NCI-H1436 (cell line): ENCODE measurements around the gene RUVBL1.
"Not testable (repeated sequence)": the region's sequence is repeated elsewhere in the genome, so short reads cannot be mapped to it uniquely, and the experiment has no call there.

Experiments used
- DNase-seq: peaks from one replicate; lab custom pipeline; 2025; lab: John Stamatoyannopoulos, UW

RUVBL1 gene

DNA sequence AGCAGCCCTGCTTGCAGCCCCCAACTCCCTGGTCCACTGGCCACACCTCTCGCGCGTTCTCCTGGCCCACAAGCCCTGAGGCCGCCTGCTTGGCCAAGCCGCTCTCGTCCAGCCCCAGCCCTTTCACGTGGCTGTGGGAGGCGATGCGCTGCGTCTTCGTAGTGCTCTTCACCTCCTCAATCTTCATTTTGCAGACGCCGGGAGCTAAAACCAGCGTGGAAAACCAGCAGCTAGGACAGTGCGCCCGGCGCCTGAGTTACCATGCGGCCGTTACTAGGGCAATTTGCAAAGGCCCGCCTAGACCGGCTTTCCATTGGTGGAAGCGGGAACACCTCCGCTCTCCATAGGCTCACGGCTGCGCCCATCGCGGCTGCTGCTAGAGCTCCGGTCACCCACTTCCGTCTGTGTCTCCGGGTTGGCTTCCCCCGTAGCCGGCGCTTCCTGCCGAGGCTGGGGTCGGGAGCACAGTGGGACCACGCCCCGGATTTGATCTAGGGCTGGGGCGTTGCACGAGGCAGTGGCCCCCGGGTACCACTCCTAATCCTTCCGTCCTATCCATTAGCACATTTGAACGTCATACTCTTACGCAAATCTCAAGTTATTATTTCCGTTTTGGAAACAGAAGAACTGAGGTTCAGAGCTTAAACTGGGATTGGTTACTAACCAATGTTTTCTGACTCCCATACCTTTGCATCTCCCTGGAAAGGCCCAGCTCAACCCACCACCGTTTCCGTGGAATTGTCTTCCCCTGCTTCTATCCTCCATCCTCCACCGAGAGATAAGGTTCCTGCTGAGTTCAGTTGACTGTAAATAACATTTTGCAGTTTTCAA, at the start of gene RUVBL1:
RUVBL1 (minus strand) TSS at position 275 of the 831 bp plus-strand sequence; CDS start at position 187, 88 bp downstream.
- DNase-seq = peak; percentile 99

DNA sequence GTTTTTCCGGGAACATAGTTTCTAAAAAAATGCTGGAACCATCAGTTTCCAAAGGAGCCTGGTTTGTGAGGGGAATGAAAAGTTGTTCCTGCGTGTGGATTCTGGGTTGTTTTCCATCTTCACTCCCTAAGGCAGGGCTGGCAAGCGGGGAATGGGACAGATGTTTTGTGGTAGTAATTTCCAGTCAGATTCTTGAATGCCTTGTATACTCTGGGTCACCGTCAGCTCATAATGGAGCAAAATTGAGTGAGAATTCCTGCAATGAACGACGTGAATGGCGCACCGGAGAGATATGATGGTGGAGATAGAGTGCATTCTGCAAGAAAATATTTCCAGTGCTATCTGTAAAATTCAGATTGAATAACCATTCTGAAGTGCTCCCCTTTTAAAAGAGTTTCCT, 49.6 kb upstream of the RUVBL1 start:
- DNase-seq = no peak

DNA sequence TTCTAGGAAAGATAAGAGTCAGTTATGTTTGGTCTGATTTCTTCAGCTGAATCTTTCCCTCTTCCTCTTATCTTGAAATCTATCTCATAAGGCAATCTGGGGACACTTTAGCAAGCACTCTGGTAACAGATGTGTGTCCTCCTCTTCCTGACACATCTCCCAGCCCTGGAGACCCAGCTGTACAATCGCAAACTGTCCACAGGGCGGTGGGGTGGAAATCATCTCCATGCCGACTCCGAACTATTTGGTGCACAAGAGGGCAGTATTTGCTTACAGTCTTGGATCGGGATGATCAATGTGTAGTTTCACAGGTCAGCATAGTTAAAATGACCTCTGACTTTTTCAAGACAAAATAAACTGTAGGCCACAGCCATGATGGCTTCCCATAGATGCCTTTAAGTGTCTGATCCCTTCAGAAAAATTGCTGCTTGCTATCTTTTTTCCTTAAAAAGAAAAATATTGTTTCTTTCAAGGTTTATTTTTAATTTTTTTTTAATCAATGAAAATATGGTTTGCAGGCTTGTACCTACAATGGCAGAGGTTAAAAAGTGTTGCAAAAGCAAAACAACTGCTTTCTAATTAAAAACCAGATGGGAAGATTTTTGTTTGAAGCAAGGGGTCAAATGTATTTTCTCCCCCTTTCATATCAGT, 47.4 kb upstream of the RUVBL1 start:
- no peak for DNase-seq

DNA sequence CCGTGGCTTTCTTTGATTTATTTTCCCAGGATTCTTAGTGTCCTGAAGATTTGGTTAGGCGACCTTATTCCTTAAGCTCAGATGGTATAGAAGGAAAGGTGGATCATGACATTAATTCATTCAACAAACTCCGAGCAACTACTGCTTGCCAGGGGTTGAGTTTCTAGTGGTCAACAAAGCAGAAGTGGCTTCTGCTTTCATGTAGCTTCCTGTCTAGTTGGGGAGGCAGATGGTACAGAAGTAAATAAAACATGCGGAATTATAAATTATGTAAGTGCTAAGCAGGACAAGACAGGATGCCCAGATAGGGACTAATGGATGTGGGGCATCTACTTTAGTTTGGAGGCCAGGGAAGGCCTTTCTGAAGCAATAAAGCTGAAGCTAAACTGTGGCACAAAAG, 45.2 kb upstream of the RUVBL1 start:
- DNase-seq = no peak

DNA sequence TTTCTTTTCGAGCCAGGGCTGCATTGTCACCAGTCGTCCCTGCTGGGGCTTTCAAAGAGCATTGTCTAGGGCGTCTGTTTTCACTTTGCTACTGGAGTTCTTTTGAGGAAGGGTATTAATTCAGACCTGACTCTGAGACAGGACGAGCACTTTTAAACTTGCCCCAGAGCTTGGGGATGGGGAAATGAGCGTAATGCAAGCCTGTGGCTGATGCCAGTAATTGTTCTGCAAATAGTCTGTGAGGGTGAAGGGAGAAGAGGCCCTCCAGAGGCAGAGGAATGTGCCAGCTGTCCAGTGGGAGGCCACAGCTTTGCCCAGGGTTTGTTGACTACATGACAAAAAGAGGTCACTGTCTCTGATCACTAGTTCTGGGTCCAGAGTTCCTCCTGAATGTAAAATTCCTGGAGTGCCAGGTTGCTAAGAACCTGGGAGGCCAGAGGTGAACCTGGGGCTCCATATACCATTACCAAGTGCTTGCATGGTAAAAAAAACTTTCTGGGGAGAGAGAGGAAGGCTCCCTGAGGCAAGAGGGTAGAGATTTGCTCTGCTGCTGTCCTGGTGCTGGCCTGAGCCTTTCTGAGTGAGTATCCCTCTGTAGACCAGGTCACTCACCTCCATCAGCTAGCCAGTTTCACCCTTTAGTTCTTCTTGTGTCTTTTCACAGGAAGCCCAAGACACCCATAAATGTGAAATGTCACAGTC, 44.5 kb upstream of the RUVBL1 start:
- no peak for DNase-seq

DNA sequence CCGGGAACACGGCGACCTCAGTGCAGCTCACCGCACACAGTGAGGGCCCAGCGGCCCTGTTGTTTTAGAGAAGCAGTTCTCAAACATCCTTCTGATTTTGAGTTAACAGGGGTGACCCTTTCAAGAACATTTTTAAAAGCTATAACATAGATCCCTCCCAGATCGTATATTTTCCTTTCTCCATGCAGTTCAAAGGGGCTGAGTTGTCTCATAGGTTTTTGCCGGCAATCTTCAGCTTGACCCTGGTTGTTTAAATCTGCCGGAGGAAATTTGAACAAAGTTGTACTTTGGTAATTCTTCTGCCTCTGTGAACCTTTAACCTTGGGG, 44.0 kb upstream of the RUVBL1 start:
- DNase-seq = no peak

DNA sequence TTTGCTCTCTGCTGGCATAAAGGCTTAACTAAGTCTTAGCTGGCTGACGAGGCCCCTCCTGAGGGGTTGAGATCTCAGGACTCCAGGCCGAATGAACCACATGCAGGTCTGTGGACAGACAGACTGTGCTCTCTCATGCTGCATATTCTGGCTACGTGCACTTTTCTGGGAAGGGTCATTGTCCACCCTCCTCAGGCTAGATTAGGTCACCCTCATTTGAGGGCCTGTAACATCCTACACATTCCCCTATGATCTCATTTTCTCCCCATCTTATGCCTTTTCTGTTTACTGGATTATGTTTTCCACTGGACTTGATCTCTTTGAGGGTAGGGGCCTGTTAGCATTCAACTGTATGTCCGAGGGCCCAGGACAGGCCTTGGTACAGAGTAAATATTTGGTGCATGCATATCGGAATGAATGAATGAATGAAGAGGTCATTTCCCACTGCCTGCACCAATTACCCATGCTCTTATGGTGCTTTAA, 43.4 kb upstream of the RUVBL1 start:
- no peak for DNase-seq

DNA sequence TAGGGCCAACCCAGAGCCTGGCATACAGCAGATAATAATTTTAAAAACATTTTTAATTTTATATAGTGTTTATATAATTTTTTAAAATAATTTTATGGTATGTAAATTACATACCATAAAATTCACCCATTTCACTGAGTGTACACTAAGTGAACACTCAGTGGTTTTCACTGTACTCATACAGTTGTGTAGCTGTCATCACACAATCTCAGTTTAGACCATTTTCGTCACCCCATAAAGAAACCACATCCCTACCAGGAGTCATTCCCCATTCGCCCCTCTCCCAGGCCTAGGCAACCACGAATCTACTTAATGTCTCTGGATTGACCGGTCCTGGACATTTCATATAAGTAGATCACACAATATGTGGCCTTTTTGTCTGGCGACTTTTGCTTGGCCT, 39.8 kb upstream of the RUVBL1 start:
- no peak for DNase-seq

DNA sequence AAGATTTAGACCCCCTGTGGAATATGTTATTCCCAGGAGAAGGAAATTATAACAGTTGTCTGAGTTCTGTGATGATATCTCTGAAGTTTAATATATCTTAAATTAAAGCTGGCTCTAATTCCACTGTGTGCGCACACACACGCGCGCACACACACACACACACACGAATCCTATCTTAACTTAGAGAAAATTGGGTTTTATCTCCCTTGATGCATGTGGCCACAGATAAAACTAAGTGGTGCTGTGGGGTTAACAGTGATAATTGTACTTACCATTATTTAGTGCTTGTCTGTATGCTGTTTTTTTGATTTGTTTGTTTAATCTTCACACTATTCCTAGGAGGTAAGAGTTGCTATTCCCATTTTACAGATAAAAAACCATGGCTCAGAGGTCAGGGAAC, 37.0 kb upstream of the RUVBL1 start:
- DNase-seq = no peak

DNA sequence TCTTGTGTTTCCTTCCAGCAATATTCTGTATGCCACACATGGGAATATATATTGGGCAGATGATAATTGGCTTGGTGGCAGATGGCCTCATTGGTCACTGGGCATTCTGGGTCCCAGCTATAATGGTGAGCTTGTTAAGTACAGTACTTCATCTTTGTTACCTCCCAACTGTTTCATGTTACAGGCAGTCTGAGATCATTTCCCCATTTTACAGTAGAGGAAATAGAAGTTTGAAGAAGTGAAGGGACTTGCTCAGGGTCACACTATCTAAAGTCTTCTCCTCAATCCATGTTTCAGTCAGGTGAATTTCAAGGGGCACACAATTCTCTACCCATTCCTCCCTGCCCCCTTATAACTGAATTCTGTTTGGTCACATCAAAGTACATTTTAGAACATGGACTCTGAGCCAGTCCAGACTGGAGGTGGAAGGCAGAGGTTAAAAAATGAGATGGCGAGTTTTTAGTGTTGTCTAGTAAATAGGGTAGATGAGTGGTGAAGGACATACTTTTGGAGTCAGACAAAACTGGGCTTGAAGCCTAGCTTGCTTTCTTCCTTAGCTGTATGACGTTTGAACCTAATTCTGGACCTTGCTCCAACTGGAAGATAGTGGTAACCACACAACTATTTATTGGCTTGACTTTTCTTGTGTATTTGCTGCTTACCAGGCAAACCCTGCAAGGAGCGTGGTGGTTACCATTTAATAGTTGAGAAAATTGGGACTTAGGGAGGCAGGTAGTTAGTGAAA, 32.2 kb upstream of the RUVBL1 start:
- DNase-seq = no peak

DNA sequence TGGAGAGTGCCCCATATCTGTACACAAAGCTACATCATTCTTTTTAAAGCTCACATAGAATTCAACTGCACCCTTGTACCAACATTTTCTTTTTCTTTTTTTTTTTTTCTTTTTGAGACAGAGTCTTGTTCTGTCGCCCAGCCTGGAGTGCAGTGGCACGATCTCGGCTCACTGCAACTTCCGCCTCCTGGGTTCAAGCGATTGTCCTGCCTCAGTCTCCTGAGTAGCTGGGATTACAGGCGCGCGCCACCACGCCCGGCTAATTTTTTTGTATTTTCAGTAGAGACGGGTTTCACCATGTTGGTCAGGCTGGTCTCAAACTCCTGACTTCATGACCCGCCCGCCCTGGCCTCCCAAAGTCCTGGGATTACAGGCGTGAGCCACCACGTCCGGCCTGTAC, 30.7 kb upstream of the RUVBL1 start:
- not testable (repeated sequence) for DNase-seq

DNA sequence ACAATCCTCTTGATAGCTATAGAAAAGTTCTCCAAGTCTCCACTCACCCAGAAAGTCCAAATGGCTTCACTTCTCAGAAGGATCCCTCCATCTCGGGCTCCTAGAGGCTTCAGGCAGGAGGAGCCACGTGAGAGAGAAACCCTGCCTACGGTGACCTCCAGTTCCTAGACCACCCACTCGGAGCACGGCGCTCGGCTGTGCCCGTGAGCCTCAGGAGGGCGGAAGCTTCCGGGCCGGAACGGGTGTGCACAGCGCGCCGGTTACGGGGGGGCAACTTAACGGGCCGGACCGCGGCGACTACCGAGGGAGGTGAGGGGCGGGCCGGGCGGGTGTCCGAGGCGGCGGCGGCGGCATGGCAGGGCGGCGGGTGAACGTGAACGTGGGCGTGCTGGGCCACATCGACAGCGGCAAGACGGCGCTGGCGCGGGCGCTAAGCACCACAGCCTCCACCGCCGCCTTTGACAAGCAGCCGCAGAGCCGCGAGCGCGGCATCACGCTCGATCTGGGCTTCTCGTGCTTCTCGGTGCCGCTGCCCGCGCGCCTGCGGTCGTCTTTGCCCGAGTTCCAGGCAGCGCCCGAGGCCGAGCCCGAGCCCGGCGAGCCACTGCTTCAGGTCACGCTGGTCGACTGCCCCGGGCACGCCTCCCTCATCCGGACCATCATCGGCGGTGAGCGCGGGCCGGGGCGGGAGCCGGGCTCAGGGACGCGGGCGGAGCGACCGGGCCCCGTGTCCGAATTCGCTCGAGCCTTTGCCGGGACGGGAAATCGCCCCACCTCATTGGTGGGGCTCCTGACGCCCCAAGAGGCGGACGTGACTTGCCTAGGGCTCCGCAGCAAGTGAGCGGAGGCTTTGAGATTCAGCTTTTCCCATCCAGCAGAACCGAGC, 29.8 kb upstream of the RUVBL1 start, which contains the start of gene EEFSEC:
EEFSEC (plus strand) TSS at position 326 of the 886 bp plus-strand sequence; CDS start at position 353, 27 bp downstream.
- peak; percentile 80 for DNase-seq

DNA sequence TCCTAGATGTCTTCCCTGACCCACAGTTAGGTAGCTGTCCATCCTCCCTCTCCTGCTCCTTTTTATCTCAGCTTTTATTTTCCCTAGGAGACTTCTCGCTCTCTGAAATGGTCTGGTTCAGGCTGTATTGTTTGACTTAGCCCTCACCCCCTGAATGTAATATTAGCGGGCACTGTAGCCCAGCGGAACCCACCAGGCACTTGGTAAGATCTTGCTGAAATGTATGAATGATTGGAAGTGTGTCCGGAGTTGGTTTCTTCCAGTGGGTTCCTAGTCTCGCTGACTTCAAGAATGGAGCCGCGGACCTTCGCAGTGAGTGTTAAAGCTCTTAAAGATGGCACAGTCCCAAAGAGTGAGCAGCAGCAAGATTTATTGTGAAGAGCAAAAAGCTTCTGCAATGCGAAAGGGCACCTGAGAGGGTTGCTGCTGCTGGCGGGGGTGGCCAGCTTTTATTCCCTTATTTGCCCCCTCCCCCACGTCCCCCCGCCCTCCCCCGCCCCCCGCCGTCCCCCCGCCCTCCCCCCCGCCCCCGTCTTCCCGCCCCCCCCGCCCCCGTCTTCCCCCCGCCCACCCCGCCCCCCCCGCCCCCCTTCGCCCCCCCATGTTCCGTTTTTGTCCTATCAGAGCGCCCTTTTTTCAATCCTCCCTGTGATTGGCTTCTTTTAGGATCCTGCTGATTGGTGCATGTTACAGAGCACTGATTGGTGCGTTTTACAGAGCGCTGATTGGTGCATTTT, 29.0 kb upstream of the RUVBL1 start:
- peak; percentile 80 for DNase-seq

DNA sequence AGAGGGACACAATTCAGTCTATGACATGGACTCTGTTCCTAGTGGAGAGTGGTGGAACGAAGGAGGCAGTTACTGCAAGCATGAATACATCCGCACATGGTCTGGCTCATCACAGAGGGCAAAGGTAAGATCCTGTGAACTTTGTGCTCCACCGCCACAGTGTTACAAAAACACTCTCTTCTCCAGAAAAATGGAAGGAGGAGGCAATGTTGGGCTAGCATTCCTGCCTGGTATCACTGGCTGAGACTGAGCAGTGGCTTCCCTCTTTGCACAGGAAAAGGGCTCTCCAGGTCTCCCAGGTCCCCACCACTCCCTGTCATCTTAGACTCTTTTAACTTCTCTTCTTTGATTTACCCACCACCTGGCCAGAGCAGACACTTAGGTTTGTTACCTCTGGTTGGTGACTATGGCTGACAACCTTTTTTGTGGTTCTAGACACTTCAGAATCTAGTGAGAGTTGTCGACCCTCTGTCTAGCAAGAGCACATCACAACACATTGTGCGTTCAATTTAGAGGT, 28.2 kb upstream of the RUVBL1 start:
- DNase-seq = no peak

DNA sequence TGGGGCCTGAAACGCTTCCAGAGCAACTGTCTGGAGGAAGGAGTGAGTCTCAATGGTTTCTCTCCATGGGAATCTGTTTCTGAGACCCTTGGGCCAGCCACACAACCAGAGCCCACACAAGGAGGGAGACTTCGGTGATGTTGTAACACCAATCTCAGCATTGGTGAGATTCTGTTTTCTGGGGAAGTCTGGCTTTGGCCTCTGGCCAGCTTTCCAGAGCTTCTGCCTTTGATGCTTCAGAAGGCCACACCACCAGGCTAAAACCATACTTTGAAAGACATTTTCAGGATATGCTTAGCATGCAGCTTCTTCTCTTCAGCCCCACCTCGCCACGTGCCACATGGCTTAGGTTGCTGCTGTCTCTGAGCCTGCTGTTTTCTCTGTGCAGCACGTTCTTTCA, 26.0 kb upstream of the RUVBL1 start:
- no peak for DNase-seq

DNA sequence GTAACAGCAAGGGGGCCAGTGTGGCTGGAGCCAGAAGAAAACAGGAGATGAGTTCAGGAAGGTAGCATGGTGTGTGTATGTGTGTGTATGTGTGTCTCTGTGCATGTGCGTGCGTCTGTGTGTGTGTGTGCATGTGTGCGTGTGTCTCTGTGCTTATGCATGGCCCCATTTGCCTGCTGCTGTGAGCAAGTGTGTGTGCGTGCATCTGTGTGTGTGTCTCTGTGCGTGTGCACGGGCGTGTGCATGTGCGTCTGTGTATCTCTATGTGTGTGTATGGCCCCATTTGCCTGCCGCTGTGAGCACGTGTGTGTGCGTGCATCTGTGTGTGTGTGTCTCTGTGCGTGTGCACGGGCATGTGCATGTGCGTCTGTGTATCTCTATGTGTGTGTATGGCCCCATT, 22.6 kb upstream of the RUVBL1 start:
- DNase-seq = no peak

DNA sequence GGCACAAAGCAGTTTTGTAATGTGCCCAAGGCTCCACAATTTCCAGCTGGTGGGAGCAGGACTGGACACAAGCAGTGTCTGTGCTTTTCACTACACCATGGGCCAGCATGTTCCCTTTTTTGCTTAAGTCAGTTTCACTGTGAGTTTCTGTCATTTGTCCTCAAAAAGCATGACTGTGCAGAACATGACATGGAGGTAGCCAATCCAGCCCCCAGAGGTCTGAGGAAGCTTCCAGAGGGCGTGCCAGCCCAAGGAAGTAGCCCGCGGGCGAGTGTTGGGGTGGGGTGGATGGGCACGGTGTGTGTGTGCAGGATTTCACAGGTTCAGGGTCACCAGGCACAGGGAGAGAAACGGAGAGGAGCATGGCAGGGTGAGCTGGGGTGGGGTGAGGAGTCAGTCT, 21.7 kb upstream of the RUVBL1 start:
- DNase-seq = no peak

DNA sequence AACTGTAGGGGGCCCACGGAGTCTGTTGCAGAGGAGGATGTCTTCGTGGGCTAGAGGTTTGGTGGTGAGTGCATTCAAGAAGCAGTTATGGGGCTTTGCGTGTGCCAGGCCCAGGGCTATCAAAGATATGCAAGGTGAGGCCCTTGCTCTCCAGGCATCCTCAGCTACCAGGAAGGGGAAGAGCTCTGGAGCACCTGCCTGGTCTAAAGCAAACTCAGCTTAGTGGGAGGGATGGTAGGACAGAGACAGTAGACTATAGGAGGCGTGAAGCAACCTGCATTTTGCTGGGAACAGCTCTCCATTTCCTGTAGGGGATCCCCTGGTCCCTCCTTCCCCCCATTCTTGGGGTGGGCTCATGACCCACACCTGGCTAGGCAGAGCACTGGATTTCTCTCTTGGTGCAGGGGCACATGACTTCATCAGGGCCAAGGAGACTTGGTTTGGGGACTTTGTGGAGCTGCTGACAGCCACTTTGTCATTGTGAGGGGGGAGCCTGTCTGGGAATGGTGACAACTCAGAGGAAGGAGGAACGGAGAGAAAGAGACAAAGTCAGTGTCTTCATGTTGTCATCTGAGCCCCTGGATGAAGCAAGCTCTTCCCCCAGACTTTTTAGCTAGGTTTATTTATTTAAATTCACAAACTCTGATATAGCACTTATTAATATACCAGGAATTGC, 21.0 kb upstream of the RUVBL1 start:
- DNase-seq = no peak

DNA sequence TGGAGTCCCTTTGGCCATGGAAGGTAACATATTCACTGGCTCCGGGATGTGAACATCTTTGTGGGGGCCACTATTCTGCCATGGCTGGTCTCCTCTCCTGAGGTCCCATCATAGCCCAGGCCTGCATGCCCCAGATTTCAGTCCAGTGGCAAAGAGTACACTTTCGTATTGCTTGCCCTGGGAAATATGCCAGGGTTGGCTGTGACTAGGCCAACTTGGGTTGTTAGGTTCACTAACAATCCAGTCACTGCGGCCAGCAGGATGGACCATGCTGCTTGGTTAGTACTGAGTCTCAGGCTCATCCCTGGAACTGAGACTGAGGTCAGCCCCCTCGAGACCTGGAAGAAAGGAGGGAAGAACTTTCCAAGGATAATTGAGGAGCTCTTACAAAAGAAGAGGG, 19.9 kb upstream of the RUVBL1 start:
- no peak for DNase-seq
